ENCODE data around the gene HIPK2. TPM values are rescaled to one million over a fixed set of nuclear protein-coding genes. Genes with fewer than 3 reads are reported as not detected.

HIPK2 gene
- total RNA-seq, 2 experiments from 2014 or later, result 6.2 to 7.9 TPM

- H3K36me3 ChIP-seq (ENCODE audit: insufficient read depth, low read length), result no peaks in the 10 kb centered on the region
- peak overlapping the region; percentile 99 for H3K4me2 ChIP-seq (ENCODE audit: low read length)
- no peaks in the 10 kb centered on the region for H3K9me3 ChIP-seq (ENCODE audit: low read length)
- intact Hi-C loops (cut with micrococcal nuclease; ENCODE audit: unreplicated experiment), result loop anchor here (2.0 to 10.0 kb wide), 2 partner anchors 131 to 397 kb away; partner anchors contain the start of gene KDM7A
- ChIA-PET CTCF (ENCODE audit: unreplicated experiment) (no interaction called here), POLR2A (interaction anchor here (0.7 to 1.7 kb wide), 3 partner anchors 140 to 699 kb away, joined by 3 to 5 read pairs (median 4); no protein-coding TSS in a partner anchor)
- DNase-seq (ENCODE audit: low spot score), result peak; percentile 49
- H3K4me3 ChIP-seq (ENCODE audit: low read depth, low read length, poor library complexity, severe bottlenecking), result peak overlapping the region; percentile 76
- TF ChIP-seq CTCF (conservative IDR thresholded peaks at IDR 0.05; ENCODE audit: low read length), result no peak
- no peak for TF ChIP-seq EZH2phosphoT487 (IDR thresholded peaks at IDR 0.05; ENCODE audit: borderline replicate concordance, low read depth, low read length)
- no peaks in the 10 kb centered on the region for H3K79me2 ChIP-seq (ENCODE audit: insufficient read depth, low read depth, low read length)
- BruUV-seq (replicated peaks), result no TSS peak
- peaks cover 23% of the 10 kb centered on the region for H3K4me1 ChIP-seq (ENCODE audit: insufficient read depth, low read length, poor library complexity, severe bottlenecking)
- H2AFZ ChIP-seq (ENCODE audit: low read length), result peak overlapping the region; percentile 58; the same call in 1 of the 2 replicates
- H4K20me1 ChIP-seq (ENCODE audit: insufficient read depth, low read length), result no peaks in the 10 kb centered on the region
- H3K9me2 ChIP-seq (ENCODE audit: insufficient read depth, low read length), result no peaks in the 10 kb centered on the region
- H3K27ac ChIP-seq (ENCODE audit: low read depth, low read length, poor library complexity, severe bottlenecking), result peak overlapping the region; percentile 0
Measured at GRCh38 chr7:139777133-139777891, 486 bp downstream of the HIPK2 start.

- Histone ChIP-seq H3K4me2 (ENCODE audit: low read length) (peak overlapping the region; percentile 99), H3K9me2 (ENCODE audit: insufficient read depth, low read length) (no peaks in the 10 kb centered on the region), H3K4me1 (ENCODE audit: insufficient read depth, low read length, poor library complexity, severe bottlenecking) (peaks cover 23% of the 10 kb centered on the region), H3K4me3 (ENCODE audit: low read depth, low read length, poor library complexity, severe bottlenecking) (peak overlapping the region; percentile 76), H3K79me2 (ENCODE audit: insufficient read depth, low read depth, low read length) (no peaks in the 10 kb centered on the region), H4K20me1 (ENCODE audit: insufficient read depth, low read length) (no peaks in the 10 kb centered on the region), H3K27ac (ENCODE audit: low read depth, low read length, poor library complexity, severe bottlenecking) (peak overlapping the region; percentile 0), H3K9me3 (ENCODE audit: low read length) (no peaks in the 10 kb centered on the region), H2AFZ (ENCODE audit: low read length) (peak overlapping the region; percentile 58; the same call in 1 of the 2 replicates), H3K36me3 (ENCODE audit: insufficient read depth, low read length) (no peaks in the 10 kb centered on the region)
- BruUV-seq (replicated peaks), result no TSS peak
- DNase-seq (ENCODE audit: low spot score), result peak; percentile 61
- POLR2A ChIA-PET, result no interaction called here
- no peak for TF ChIP-seq CTCF (conservative IDR thresholded peaks at IDR 0.05; ENCODE audit: low read length)
- TF ChIP-seq EZH2phosphoT487 (IDR thresholded peaks at IDR 0.05; ENCODE audit: borderline replicate concordance, low read depth, low read length), result no peak
- CTCF ChIA-PET (ENCODE audit: unreplicated experiment), result no interaction called here
- intact Hi-C loops (cut with micrococcal nuclease; ENCODE audit: unreplicated experiment), result loop anchor here (1.0 to 10.0 kb wide), 4 partner anchors 130 to 398 kb away; partner anchors contain the start of gene KDM7A
Measured at GRCh38 chr7:139776486-139777132, 1.2 kb downstream of the HIPK2 start.
